Measurements from ENCODE around the gene TRIM29. TPM values are rescaled to one million over a fixed set of nuclear protein-coding genes. Genes with fewer than 3 reads are reported as not detected.

Gene TRIM29
- total and polyA plus RNA-seq, 2 of the 13 experiments (the other 11 are each of a cell fraction or from before 2014, with no cell fraction given), result 0.86 TPM

- H3K4me3 ChIP-seq (replicated peaks in 1 of 3; ENCODE audit: insufficient read depth in 1 of 3, low read depth in 2 of 3, low read length in 3 of 3), result peak overlapping the region in 1 of 3 experiments; percentile 47; a peak in 2 of 6 replicates
- CTCF ChIA-PET (ENCODE audit: low intra/inter-chr PET ratio, low total read pairs), result interaction anchor here (1.9 kb wide), 1 partner anchor 11 kb away, joined by 13 read pairs; no protein-coding TSS in a partner anchor
- H3K4me2 ChIP-seq (ENCODE audit: low read depth, low read length), result peak overlapping the region; percentile 95
- ATAC-seq, result no peak
- no peak for DNase-seq (ENCODE audit: low spot score)
- H3K9ac ChIP-seq (ENCODE audit: insufficient read depth, low read depth, low read length), result peak overlapping the region; percentile 71; the same call in 1 of the 2 replicates
- BruUV-seq (replicated peaks), result no TSS peak
- H4K20me1 ChIP-seq (ENCODE audit: insufficient read depth, low read length), result no peaks in the 10 kb centered on the region
- no peaks in the 10 kb centered on the region for H3K27me3 ChIP-seq (ENCODE audit: control insufficient read depth in 1 of 2, insufficient read depth in 2 of 2, low read length in 2 of 2)
- H3K9me3 ChIP-seq (ENCODE audit: low read length), result no peaks in the 10 kb centered on the region
- peaks cover 2% of the 10 kb centered on the region for H3K79me2 ChIP-seq (ENCODE audit: insufficient read depth, low read length)
- H3K4me1 ChIP-seq (ENCODE audit: insufficient read depth, low read length), result peaks cover 90% of the 10 kb centered on the region
- H3K27ac ChIP-seq (ENCODE audit: extremely low read length, insufficient read depth, low read length), result peak overlapping the region; percentile 99
- TF ChIP-seq ZNF644 (CRISPR knock-in tag; IDR thresholded peaks at IDR 0.05; ENCODE audit: low read depth), result no peak
- TF ChIP-seq, protein P1, sequence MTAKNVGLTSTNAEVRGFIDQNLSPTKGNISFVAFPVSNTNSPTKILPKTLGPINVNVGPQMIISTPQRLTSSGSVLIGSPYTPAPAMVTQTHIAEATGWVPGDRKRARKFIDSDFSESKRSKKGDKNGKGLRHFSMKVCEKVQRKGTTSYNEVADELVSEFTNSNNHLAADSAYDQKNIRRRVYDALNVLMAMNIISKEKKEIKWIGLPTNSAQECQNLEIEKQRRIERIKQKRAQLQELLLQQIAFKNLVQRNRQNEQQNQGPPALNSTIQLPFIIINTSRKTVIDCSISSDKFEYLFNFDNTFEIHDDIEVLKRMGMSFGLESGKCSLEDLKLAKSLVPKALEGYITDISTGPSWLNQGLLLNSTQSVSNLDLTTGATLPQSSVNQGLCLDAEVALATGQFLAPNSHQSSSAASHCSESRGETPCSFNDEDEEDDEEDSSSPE (CRISPR knock-in tag; IDR thresholded peaks at IDR 0.05), result no peak
- TF ChIP-seq ESRRA (CRISPR knock-in tag; IDR thresholded peaks at IDR 0.05; ENCODE audit: low read depth), result no peak
- no peak for TF ChIP-seq ZBTB7A (CRISPR knock-in tag; IDR thresholded peaks at IDR 0.05)
- no peak for TF ChIP-seq HNRNPUL1 (IDR thresholded peaks at IDR 0.05; ENCODE audit: low read depth, low read length)
- TF ChIP-seq, protein P2, sequence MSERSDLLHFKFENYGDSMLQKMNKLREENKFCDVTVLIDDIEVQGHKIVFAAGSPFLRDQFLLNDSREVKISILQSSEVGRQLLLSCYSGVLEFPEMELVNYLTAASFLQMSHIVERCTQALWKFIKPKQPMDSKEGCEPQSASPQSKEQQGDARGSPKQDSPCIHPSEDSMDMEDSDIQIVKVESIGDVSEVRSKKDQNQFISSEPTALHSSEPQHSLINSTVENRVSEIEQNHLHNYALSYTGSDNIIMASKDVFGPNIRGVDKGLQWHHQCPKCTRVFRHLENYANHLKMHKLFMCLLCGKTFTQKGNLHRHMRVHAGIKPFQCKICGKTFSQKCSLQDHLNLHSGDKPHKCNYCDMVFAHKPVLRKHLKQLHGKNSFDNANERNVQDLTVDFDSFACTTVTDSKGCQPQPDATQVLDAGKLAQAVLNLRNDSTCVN (CRISPR knock-in tag; IDR thresholded peaks at IDR 0.05; ENCODE audit: borderline replicate concordance), result no peak
- TF ChIP-seq BRD4 (CRISPR knock-in tag; IDR thresholded peaks at IDR 0.05), result no peak
- TF ChIP-seq TRAFD1 (CRISPR knock-in tag; IDR thresholded peaks at IDR 0.05; ENCODE audit: borderline replicate concordance), result no peak
- TF ChIP-seq, protein P3, sequence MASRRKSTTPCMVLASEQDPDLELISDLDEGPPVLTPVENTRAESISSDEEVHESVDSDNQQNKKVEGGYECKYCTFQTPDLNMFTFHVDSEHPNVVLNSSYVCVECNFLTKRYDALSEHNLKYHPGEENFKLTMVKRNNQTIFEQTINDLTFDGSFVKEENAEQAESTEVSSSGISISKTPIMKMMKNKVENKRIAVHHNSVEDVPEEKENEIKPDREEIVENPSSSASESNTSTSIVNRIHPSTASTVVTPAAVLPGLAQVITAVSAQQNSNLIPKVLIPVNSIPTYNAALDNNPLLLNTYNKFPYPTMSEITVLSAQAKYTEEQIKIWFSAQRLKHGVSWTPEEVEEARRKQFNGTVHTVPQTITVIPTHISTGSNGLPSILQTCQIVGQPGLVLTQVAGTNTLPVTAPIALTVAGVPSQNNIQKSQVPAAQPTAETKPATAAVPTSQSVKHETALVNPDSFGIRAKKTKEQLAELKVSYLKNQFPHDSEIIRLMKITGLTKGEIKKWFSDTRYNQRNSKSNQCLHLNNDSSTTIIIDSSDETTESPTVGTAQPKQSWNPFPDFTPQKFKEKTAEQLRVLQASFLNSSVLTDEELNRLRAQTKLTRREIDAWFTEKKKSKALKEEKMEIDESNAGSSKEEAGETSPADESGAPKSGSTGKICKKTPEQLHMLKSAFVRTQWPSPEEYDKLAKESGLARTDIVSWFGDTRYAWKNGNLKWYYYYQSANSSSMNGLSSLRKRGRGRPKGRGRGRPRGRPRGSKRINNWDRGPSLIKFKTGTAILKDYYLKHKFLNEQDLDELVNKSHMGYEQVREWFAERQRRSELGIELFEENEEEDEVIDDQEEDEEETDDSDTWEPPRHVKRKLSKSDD (CRISPR knock-in tag; IDR thresholded peaks at IDR 0.05; ENCODE audit: low read depth), result no peak
- TF ChIP-seq ZNF468 (CRISPR knock-in tag; IDR thresholded peaks at IDR 0.05), result no peak
- no peak for FAIRE-seq
- no peak overlapping the region for H2AFZ ChIP-seq (ENCODE audit: low read length)
- WGBS (ENCODE audit: low lambda C conversion rate), result 97% methylated on average over 7 of the region's 7 CpGs
- POLR2A ChIA-PET, result interaction anchor here (3.6 to 6.3 kb wide), 4 partner anchors 10 to 29 kb away, joined by 27 to 160 read pairs (median 66); partner anchors contain the start of gene OAF
- H3K36me3 ChIP-seq (replicated peaks in 1 of 2; ENCODE audit: control insufficient read depth in 1 of 2, insufficient read depth in 2 of 2, low read length in 2 of 2), result no peaks in the 10 kb centered on the region
- in situ Hi-C loops (cut with HindIII; ENCODE audit: extremely low pct_ligation_motif_present, low pct_unique_long_range_greater_than_20kb), result no loop called here
- intact Hi-C loops (cut with micrococcal nuclease; ENCODE audit: unreplicated experiment), result loop anchor here (2.0 to 10.0 kb wide), 2 partner anchors 27 to 519 kb away; partner anchors contain the start of gene OAF
These were observed 45.8 kb upstream of the TRIM29 start for GRCh38 chr11:120183701-120184141.

Measured in HepG2 (cell line).